ELF-1 (cell line): Measurements from ENCODE around the gene PLD5.
"Not testable (repeated sequence)": the region's sequence is repeated elsewhere in the genome, so short reads cannot be mapped to it uniquely, and the experiment has no call there.

Source experiments
- DNase-seq: peaks from one replicate; pipeline ENCODE4 v3.0.0-alpha.2; 2016; ENCODE audit warnings: low read depth, low spot score

Gene PLD5

DNA sequence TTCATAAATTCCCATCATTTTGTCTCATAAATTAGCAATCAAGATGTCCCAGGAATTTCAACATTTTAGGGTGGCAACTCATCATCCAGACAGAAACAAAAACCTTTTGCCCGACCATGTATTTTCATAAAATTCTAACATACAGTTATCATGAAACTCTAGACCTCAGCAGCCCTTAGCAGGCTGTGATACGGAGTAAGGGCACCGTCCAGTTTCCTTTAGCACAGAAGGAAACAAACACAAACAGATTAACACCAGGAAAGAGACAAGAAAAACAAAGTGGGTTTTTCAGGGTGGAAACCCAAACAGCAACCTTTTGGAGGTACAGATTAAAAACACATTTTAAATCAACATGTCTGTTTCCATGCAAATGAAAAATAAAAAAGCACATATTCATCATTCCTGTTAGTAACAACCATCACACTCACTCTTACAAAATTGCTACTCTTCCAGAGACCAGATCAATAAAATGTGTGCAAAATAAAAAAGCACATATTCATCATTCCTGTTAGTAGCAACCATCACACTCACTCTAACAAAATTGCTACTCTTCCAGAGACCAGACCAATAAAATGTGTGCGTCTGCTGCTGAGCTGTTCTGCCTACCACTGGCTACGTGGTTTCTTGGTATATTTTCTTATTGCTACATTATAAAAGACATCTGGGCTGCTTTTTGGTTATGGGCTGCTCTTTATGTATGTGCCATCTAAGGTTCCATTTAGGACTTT, 241.6 kb downstream of the PLD5 start:
- DNase-seq, result not testable (repeated sequence)

DNA sequence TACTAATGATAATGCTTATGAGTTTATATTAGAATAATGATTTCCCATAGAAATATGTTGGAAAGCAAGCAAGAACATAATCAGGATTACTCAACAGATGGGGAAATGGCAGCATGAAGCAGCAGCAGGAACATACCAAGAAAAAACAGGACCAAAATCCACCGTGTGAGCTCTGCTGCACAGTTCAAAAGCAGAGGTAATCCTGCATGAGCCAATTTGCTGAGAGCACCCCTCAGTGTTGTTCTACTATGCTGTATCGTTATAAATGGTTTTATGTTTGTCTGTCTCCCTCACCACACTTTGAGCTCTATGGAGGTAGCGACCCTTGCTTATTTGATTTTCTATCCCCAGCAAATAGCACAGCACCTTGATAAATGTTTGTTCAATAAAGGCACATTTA, 246.1 kb downstream of the PLD5 start:
- not testable (repeated sequence) for DNase-seq

DNA sequence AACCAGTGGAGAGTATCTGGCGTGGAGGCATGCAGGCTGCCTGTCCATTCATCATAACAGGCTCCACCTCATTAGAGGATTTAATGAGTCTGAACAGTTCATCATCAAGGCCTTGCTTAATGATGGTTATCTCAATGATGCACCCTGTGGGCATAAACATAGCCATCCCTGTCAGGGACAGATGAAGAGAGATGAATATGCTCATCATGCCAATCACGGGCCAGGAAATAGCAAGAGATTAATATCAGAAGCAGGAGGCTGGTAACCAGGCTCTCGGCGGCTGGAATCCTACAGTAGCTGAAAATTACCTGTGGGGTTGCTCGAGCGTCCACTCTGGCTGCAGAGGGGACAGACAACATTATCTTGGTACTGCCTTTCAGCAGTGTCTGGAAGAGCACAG, 247.7 kb downstream of the PLD5 start:
- DNase-seq, result not testable (repeated sequence)

DNA sequence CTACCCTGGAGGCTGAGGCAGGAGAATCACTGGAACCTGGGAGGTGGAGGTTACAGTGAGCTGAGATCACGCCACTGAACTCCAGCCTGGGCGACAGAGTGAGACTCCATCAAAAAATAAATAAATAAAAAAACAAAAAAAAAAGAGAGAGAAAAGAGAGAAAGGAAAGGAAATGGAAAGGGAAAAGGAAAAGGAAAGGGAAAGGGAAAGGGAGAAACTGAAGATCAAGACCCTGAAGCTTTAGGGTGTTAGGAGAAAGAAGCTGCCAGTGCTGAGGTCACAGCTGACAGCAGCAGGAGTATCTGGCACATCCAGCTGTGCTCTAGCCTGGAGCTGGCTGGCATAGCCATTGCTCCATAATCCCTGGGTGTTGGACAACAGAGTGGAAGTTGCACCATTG, 257.5 kb downstream of the PLD5 start:
- not testable (repeated sequence) for DNase-seq

DNA sequence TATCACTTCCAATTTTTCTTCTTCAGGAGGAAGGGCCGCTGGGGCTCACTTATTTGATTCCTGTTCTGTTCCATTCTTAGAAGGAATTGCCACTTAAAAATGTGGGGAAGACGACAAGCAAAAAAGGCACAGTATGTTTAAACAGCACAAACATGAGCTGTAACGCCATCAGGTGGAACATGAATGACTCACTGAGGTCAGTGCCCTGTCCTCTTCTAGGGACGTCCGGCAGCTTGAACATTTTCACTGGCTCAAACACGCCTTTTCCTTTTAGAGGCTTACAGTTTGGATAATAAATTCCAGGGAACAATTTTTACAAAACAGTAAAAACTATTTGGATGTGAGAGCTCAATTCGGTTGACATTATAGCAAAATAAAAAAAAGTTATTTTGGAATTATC, 260.1 kb downstream of the PLD5 start:
- DNase-seq, result not testable (repeated sequence)

DNA sequence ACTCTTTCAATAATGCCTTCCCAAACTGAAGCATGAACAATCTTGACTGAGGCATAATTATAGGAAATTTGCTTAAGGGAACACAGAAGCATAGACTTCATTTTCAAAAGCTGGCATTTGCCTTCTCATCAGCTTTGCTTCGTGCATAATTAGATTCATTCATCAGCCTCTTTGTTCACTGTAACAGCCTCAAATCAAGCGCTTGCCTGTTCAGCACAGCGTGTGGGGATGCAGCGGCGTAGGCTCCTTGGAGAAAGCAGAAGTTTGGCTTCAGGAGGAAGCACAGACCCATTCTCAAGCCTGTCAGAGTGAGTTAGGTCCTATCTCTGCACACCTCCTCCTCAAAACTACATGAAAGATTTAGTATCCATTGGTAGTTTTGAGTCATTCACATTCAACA, 279.2 kb downstream of the PLD5 start:
- DNase-seq, result peak; percentile 6

DNA sequence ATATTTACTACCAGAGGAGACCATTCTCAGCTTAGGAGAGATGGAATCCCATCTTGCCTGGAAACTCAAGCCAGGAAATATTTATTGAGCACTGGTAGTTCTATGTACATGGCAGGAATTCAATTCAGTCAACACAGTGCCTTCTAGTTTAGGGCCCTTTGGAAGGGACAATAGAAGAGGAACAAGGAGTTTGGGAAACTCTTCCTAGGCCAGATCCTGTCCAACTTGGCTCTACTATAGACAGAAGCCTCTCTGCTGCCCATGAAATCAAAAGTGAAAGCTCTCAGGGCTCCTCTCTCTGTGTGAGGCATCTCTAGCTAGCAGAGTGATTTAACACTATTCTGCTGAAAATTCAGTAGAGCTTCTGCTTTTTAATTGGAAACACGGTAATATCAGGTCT, 281.0 kb downstream of the PLD5 start:
- no peak for DNase-seq

DNA sequence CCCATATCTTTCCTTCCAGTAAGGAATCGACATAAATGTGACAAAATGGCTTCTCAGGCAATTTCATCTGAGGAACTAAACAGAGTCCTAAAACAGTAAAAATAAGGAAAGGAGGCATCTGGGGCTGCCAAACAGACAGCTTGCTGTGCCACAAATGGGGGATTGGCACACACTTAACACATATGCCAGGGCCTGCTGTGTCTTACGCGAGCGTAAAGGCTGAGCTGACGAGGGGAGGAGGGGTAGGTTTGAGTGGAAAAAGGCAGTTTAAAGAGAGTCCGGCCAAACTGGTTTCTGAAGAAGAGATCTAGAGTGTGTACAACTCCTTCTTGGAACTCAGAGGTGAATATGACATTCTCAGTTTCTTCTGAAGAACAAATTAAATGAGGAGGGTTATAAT, 281.5 kb downstream of the PLD5 start:
- no peak for DNase-seq

DNA sequence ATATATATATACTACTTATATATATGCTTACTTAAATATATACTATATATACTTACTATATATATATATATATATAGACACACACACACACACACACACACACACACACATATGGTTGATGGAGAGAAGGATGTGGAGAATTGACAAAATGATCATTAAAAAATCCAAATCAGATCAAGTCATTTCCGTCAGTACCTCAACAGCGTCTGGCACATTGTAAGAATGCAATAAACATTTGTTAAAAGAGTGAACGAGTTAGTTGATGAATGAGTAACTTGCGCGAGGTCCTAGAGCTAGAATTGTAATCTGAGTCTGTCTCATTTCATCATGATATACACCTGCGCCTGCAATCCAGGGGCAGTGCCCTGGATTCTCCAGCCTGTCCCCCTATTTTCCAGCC, 282.6 kb downstream of the PLD5 start:
- no peak for DNase-seq

DNA sequence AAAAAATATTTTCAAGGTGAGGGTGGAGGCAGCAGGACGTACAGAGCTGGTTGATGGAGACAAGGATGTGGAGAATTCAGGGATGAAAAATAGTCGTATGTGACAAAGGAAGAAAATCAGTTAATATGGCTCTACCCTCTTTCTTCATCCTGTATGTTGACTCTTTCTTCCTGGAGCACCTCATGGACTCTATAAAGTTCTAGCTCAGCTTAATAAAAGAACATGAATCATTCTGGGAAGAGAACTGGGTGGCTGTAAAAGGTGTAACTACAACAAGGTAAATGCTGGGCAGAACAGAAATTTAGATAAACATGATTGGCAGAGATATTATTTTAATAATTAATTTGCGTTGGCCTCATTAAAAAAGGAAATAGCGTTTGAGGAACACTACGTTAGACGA, 283.8 kb downstream of the PLD5 start:
- DNase-seq, result no peak

DNA sequence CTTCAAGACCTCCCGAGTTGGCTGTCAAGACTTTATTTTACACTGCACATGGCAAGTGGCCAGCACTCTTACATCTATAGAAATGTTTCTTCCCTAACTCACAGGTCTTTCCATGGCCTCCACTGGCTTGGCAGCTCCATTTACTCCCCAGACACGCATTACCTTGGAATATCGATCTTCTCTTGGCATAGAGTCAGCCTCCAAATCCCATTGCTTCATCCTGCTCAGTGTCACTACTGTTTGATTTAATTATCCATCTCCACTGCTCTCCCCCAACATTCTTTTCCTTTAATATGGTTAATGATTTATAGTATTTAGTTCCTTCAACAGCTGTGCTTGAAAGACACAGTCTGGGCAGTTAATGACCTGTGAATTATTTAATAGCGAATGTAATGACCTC, 284.4 kb downstream of the PLD5 start:
- DNase-seq, result no peak

DNA sequence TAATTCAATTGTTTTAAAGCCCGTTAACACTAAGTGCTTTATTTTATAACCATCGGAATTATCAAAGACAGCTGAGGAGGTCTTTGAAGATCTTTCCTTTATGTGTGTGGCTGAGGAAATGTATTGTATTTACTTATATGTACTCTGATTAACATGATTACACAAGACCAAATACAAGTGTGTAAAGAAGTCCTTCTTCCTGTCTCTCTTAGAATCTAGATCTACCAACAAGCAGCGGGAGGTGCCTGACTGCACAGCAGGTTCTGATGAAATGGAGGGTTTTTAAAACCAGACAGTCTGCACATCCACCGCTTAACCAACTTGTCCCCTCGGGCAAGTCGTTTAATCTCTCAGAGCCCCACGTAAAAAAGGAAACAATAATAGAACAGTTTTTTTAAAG, 285.1 kb downstream of the PLD5 start:
- DNase-seq, result no peak

DNA sequence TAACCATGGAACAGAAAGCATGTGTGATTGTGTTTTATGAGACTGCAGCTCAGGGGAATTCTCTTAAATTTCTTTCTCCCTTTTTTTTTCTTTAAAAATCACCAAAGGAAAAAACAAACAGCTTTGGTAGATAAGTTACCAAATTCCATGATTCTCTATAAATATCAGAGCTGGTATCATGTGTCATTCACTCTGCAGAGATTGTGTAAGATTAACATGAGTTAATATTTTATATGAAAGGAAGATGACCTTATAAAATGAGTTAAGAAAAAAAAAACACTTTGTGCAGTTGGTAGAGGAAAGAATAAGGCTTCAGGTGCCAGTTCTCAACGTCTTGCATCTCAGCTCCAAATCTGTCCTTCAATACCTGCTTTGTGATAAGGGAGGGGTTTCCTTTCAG, 287.4 kb downstream of the PLD5 start:
- DNase-seq, result no peak

DNA sequence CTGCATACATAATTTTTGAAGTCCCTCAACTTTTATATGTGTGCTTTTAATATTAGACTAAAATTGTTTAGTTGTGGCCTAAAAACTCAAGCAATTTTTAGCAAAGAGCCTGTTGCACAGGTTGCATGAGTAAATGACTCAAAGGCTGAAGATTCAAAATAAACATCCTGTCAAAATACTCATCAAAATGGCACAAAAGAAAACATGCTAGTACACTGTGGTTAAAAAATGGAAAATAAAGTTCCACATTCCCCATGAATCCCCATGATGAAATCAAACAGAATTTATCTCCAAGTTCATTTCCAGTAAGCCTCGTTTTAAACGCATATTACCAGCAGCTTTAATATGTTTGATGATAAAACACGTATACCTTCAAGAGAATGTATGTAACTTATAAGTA, 295.5 kb downstream of the PLD5 start:
- DNase-seq, result no peak

DNA sequence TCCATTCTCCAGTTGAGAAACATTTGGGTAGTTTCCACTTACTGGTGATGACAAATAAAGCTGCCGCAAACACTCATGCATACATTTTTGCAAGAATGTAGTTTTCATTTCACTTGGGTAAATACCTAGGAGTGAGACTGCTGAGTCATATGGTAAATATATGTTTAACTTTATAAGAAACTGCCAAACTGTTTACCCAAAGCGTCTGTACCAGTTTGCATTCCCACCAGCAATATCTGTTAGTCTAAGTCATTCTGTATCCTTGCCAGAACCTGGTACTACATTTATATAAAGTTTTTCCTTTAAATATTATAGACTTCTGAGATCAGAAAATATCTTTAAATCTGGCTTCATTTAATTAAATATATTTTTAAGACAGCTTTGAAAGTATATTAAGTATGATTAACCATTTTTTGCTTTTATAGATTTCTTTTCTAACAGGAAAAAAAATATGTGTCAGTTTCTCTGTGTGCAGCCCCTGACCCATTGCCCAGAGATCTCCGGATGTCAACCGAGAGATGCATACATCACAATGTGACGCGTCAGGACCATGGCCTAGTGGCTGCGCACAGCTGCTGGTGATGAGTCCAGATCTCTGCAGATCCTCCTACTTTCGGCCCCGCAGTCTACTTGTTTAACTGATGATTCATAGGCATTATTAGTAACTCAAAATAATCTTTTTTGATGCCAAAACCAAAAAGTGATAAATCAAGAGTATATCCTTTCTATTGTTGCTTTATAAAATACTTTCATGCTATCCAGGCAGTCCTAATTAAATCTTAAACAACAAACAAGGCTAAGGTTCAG, 298.5 kb downstream of the PLD5 start:
- no peak for DNase-seq

DNA sequence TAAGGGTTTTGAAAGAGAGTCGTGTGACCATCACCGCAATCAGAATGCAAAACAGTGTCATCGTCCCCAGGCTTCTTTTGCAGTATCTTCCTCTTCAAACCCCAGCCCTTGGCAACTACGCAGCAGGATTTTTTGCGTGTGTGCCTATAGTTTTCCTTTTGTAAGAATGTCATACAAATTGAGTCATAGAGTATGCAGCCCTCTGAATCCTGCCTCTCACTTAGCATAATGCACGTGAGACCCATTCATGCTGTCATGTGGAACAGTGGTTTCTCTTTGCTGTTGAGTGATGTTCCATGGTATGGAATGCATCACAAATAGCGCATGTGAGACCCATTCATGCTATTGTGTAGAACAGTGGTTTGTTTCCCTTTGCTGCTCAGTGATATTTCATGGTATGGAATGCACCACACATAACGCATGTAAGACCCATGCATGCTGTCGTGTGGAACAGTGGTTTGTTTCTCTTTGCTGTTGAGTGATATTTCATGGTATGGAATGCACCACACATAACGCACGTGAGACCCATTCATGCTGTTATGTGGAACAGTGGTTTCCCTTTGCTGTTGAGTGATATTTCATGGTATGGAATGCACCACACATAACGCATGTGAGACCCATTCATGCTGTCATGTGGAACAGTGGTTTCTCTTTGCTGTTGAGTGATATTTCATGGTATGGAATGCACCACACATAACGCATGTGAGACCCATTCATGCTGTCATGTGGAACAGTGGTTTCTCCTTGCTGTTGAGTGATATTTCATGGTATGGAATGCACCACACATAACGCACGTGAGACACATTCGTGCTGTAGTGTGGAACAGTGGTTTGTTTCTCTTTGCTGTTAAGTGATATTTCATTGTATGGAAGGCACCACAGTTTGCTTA, 299.4 kb downstream of the PLD5 start:
- DNase-seq, result not testable (repeated sequence)

DNA sequence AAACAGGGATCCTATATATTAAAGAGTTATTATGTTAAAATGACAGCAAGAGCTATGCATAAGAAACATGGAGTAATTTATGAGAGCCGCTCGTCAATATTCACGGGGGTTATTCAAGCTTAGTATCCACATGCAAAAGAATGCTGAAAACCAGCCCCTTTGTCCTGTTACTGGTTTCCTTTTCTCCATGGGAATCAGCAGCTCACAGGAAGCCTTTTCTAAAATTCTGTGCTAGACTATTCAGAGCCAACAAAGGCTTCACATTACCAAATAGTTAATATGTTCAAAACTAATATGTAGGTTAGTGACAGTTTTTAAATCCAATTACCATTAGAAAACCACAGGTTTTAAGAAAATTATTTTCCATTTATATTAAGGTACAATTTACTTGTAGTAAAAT, 300.0 kb downstream of the PLD5 start:
- no peak for DNase-seq

DNA sequence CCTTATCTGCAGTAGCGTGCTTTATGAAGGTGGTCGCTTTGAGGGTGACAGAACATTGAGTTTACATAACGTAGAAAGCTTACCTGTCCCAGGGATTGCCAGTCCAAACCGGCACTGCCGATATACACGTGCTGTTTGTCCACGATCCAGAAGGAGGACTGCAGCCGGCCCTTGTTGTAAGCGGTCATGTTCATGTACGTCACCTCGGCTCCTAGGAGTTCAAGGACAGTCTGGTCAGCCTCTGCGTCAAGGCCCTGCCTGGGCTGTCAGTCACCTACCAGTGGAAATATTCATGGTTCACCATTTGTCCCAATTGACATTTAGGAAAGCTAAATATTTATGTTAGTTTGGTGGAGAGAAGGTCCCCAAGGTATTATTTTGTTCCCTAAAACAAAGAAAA, 304.6 kb downstream of the PLD5 start:
- no peak for DNase-seq

DNA sequence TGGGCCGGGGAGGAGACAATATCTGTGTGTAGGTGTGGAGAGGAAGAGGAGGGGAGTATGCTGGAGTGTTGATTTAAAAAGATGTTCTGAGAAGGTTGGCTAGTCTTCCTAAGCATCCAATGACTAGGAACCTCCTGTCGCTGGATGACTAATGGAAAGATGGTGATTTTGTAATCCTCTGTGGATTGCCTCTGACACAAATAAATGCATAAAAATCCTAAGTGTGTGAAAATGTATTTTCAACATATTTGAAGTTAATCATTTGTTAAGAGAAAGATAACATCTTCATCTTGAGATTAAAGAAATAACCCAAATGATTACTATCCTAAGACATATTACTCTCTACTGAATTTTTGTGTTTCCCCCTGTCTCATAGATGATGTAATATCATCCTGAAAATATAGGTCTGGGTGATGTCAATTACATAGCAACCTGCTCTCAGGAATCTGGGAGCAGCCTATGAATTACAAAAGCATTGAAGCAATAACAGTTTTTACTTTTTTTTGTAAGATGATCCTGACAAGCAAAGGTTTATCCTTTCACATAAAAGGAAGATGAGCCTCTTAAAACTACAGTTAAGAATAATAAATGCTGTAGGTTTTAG, 305.1 kb downstream of the PLD5 start:
- DNase-seq, result no peak

DNA sequence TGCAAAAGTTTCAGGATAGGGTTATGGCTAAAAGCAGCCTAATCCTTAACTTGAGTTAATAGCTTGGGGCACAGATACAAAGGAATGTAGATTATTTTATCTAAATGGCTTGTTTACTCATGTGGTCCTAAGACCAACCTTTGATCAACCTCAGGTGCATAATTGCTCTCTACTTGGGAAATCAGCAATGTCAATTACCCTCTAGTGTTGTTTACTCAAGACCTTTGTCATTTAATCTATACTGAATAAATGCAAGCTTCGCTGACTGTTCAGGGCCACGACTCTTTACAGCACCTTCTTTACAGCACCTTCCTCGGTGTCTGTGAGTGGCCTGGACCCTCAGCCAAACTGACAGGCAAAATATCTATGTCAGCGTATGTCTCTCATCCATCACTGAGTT, 308.1 kb downstream of the PLD5 start:
- DNase-seq, result no peak

DNA sequence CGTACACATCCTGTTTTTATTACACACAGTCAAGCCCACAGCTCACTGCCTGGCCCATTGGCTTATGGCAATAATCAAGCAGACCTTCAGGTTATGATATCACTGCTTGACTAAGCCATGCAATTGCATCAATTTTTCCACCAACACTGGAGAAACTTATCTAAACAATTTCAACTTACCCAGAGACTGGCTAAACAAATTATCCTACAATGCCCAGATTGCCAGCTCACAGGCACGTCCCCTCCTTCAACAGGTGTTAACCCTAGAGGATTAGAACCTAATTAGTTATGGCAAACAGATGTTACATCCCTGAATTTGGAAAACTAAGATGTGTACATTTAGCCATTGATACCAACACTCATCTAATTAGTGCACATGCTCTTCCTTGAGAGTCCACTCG, 310.0 kb downstream of the PLD5 start:
- DNase-seq, result not testable (repeated sequence)

DNA sequence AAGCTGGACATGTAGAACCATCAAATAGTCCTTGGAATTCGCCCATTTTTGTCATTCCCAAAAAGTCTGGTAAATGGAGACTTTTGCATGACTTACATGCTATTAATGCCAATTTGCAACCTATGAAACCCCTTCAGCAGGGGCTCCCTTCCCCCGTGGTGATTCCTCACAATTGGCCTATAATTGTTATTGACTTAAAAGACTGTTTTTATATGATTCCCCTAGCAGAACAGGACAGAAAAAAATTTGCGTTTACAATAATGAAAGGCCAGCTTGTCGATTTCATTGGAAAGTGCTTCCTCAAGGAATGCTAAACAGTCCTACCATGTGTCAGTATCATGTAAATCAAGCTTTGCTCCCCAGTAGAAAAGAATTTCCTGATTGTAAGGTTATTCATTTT, 311.5 kb downstream of the PLD5 start:
- DNase-seq, result not testable (repeated sequence)
